ENCODE data around the gene TMEM151A.
"Not testable (repeated sequence)": the region's sequence is repeated elsewhere in the genome, so short reads cannot be mapped to it uniquely, and the experiment has no call there.

TMEM151A gene

GRCh38 chr11:66267379-66268243, 24.1 kb upstream of the TMEM151A start:
- DNase-seq: peak; percentile 65 to 79

DNA sequence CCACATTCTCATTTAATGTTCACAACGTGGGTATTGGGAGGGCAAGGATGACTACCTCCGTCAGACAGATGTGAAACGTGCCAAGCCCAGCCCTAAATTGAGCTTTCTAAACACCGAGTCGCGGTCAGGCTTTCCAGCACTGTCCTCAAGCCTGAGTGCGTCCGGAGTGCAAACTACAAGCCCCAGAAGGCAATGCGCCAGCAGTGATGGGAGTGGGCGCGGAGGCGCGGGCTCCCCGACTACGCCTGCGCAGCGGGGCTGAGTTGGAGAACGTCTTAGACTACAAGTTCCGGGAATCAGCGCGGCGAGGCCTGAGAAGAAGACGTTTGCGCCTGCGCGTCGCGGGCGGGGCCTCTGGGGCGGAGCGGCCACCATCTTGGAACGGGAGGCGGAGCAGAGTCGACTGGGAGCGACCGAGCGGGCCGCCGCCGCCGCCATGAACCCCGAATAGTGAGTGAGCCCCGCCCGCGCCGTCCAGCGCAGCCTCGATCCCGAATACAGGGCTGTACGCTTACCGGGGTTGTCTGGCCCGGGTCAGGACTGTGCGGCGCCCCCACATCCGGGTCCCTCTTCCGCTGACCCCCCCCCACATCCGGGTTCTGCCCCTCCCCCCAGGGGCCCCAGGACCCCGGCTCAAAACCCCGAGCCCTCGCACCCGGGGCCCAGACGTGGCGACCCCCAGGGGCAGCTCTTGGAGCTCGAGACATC, 23.3 kb upstream of the TMEM151A start, which contains the start of gene RAB1B:
RAB1B (plus strand) TSS at position 396 of the 708 bp plus-strand sequence; CDS start at position 437, 41 bp downstream.
- peak; percentile 99 for DNase-seq

DNA sequence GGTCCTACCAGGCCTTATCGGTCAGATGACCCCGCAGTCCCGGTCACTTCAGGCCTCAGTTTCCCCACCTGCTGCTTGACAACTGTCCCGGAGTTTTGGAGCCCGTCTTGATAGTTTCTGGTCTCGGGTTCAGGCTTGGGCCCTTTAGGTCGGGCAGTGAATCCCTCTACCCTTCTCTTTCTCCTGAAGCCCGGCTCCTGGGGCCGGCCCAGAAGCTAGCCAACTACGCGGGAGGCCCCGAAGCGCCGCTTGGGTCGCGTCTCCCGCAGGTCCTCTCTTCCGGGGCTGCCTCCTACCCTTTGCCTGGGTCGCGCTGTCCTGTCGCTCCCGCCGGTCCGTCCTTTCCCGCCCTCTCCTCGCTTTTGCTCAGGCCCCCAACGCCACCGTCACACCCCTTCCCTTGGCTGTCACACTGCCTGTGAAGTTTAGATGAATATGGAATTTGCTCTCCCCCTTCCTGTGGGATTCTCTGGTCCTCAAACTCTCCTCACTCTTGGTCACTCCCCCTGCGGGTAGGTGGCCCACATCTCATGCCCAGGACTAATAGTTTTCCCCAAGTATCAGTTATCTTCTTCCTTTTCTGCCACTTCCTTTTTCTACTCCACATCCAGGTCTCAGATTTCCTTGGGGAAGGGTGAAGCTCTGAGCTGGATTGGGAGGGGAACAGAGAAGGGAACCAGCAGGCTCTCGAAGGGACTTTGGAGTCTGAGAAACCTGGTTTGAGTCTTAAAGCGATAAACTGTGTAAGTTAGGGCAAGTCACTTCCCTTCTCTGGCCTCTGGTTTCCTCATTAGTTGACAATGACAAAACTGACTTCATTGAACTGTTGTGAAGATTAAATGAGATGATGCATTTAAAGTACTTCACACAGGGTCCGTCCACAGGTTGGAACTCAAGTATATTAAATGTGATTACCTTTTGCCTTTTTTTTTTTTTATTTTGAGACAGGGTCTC, 22.5 kb upstream of the TMEM151A start:
- DNase-seq: no peak

GRCh38 chr11:66271816-66272215, 19.9 kb upstream of the TMEM151A start:
- DNase-seq: no peak

DNA sequence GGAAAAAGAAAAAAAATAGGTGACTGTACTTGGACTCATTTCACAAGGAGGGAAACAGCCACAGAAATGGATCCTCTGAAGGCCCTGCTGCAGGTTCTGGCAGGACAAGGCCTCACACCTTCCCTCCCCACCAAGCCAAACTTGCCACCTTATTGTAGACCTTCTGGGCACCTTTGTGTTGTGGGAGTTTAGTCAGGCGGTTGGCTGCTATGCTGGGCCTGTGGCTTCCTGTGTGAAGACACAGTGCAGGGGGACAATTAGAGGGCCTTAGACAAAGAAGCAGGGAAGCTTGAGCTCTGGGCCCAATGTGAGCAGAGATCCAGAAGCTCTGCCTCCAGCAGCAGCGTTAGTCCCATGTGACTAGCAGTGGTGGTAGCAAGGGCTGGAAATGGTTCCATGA, 19.1 kb upstream of the TMEM151A start:
- DNase-seq: no peak

DNA sequence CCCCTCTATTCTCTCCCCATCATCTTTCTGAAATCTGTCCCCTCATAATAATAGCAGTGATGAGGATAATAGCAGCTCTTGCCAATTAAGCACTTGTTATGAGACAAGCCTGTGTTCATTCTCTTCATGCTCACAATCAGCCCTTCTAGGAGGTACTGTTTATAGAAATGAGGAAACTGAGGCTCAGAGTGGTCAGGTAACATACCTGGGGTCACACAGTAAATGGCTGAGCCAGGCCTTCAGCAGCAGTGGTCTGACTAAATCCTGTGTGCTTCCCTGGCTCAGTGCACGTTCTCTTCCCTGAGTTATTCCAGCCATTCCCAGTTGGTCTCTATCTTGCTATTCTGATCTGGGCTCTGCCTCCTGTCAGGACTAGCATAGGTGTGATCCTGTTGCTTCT, 17.5 kb upstream of the TMEM151A start:
- no peak for DNase-seq

DNA sequence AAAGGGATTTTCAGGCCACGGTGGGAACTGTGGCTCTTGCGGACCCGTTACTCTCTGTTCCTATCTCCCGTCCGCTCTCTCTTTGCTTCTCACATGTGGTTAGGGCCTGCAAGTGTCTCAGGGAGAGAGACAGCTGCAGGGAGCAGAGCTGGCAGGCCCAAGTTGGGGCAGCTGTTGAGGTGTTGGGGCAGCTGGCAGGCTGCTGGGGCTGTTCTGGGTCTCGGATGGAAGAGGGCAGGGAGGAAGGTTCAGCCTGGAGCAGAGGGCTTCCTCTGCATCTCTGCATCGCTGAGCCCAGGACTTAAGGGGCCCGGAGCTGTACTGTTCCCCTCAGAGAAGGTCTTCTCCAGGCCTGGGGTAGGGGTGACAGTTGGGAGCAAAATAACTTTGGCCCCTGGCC, 16.3 kb upstream of the TMEM151A start:
- no peak for DNase-seq

DNA sequence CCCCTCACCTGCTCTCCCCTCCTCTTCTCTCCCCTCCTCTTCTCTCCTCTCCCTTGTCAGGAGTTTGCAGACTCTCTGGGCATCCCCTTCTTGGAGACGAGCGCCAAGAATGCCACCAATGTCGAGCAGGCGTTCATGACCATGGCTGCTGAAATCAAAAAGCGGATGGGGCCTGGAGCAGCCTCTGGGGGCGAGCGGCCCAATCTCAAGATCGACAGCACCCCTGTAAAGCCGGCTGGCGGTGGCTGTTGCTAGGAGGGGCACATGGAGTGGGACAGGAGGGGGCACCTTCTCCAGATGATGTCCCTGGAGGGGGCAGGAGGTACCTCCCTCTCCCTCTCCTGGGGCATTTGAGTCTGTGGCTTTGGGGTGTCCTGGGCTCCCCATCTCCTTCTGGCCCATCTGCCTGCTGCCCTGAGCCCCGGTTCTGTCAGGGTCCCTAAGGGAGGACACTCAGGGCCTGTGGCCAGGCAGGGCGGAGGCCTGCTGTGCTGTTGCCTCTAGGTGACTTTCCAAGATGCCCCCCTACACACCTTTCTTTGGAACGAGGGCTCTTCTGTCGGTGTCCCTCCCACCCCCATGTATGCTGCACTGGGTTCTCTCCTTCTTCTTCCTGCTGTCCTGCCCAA, 15.6 kb upstream of the TMEM151A start:
- no peak for DNase-seq

- not testable (repeated sequence) for DNase-seq
Measured at GRCh38 chr11:66276619-66277018, 15.1 kb upstream of the TMEM151A start.

DNA sequence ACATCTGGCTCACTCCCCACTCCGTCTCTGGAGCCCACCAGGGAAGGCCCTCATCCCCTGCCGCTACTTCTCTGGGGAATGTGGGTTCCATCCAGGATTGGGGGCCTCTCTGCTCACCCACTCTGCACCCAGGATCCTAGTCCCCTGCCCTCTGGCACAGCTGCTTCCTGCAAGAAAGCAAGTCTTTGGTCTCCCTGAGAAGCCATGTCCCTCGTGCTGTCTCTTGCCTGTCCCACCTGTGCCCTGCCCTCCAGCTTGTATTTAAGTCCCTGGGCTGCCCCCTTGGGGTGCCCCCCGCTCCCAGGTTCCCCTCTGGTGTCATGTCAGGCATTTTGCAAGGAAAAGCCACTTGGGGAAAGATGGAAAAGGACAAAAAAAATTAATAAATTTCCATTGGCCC, 14.6 kb upstream of the TMEM151A start:
- not testable (repeated sequence) for DNase-seq

DNA sequence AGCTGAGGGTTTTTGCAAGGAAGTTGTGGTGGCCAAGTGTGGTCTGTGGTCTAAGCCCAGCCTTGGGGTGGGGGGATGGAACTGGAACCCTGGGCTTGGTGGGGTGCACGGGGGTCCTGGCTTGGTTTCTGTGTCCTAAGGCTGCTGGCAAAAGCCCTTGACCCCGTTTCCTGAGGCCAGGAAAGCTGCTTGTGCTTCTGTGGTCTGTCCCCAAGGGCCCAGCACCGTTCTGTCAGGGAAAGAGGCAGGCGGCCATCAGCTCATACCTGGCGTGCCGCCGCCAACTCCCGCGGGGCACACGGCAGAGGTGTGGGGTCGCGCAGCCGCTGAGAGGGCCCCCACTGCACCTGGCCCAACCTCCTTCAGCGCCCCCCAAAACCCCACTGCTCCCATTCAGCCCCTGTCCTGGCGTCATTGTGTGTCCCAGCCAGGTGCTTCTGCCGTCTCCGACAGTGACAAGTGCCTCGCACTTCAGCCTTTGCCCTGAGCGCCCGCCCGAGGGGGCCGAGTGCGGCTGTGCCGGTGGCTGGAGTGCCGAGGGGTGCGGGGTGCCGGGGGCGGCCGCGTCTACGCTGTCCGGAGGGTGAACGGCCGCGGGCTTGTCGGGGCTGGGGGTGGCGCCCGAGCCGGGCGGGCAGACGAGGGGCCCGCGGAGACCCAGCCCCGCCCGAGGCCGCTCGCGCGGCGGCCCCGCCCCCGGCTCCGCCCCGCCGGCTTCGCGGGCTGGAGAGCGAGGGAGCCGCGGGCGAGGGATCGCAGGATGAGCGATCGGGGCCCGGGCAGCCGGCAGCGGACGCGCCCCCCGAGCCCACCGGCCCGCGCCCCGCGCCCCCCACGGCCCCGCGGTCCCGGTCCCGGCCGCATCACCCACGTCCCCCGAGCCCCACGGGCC, 14.0 kb upstream of the TMEM151A start, which contains the start of gene CNIH2:
CNIH2 (plus strand) TSS at position 705 of the 892 bp plus-strand sequence. CDS start 282 bp downstream, outside the sequence.
- DNase-seq: peak; percentile 28 to 47

DNA sequence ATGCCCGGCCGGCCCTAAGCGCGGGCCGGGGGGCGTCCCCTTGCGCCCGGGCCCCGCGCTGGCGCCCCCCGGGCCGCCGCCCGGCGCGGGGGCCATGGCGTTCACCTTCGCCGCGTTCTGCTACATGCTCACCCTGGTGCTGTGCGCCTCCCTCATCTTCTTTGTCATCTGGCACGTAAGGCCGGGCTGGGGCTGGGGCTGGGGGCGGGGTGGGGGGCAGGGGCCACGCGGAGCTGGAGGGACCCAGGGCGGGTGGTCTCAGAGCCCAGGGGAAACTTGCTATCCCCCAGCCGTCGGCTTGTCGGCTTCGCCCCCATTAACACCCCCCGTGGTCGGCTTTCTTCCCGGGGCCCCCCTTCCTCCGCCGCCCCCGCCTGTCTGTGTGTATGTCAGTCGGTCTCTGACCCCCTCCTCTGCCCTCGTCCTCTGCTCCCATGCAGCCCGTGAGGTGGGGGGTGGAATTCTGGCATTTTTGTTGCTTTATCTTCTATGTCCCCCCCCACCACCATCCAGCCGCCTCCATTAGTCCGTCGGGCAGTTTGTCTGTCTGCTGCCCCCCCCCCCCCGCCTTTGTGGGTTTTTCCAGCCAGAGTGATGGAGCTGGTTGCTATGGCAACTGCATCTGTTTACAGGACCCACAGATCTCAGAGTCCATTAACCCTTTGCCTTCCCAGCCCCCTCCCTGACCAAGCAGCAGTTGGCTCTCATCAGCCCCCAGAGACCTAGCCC, 13.2 kb upstream of the TMEM151A start:
- no peak for DNase-seq

- no peak for DNase-seq
Measured at GRCh38 chr11:66279092-66279734, 12.5 kb upstream of the TMEM151A start.

GRCh38 chr11:66280428-66280827, 11.3 kb upstream of the TMEM151A start:
- DNase-seq: no peak

DNA sequence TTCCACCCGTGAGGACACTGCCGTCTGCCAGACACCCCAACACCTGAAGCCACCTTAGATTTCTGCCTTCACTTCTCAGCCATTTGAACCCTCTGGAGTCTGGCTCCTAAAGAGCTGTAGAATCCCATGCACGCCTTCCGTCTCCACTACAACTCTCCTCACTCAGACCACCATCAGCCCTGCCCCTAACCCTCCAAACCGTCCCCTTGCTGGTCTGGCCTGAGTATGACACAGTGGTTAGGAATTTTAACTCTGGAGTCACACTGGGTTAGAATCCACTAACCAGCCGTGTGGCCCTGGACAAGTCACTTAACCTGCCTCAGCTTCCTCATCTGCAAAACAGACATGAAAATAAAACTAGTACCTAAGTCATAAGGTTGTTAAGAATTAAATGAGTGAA, 10.7 kb upstream of the TMEM151A start:
- no peak for DNase-seq

DNA sequence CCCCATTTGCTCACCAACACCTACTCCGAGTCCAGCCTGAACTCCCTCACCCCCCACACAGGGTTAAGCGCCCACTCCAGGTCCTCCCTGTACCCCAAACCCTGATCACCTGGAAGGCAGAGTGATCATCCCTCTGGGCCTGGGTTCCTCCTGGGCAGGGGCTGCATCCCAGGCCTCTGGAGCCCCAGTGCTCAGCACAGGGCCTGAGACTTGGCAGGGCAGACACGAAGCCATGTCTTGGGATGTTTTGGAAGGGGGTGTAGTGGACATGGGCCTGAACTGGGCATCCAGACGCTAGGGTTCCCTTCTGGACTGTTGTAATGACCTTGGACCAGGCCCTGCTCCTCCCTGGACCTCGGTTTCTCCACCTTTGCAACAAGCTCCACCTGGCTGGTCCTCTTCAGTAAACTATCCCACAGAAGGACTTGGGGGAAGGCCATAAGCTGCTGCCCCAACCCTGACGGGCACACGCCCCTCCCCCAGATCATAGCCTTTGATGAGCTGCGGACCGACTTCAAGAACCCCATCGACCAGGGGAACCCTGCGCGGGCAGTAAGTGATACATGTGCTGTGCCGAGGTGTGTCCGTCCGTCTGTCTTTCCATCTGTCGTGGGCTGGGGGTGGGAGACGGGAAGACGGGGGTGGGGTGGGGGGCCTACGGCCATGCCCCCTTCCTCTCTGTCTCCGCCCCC, 9.8 kb upstream of the TMEM151A start:
- no peak for DNase-seq

GRCh38 chr11:66282468-66283455, 8.9 kb upstream of the TMEM151A start:
- peak; percentile 97 to 98 for DNase-seq
